HCT116 (cell line): Measurements from ENCODE around the gene RIN1. TPM values are rescaled to one million over a fixed set of nuclear protein-coding genes. Genes with fewer than 3 reads are reported as not detected.

Source experiments
- ATAC-seq: fragments of 200-7000 bp; cut with Tn5 transposase; 2 replicates; pipeline ENCODE4 v1.9.1; 2020; ENCODE audit warnings: mild to moderate bottlenecking, moderate library complexity
- BruUV-seq: library from RNA; stranded (reverse); fragments of 400-500 nt; replicated peaks from 2 replicates; lab custom pipeline; 2021; lab: Mats Ljungman, UMichigan
- CTCF ChIA-PET: fragments of 300-600 bp; sonication (Branson Sonifier 250); formaldehyde crosslinking; loops from one replicate; lab custom pipeline; 2021; ENCODE audit warnings: antibody characterized with exemption; lab: Charles Lee
- POLR2A ChIA-PET: fragments of 300-600, 350-600 bp; sonication (Branson Sonifier 250); formaldehyde crosslinking; loops from one replicate; lab custom pipeline; 2021; ENCODE audit warnings: antibody characterized with exemption; lab: Charles Lee
- RAD21 ChIA-PET, 2 experiments: fragments of 300-600 bp; sonication (Branson Sonifier 250); formaldehyde crosslinking; loops; one replicate each; lab custom pipeline; 2023; ENCODE audit warnings: low total read pairs in 2 of 2; ENCODE audit not compliant: uncharacterized antibody in 2 of 2, unreplicated experiment in 2 of 2, low non-redundant PET in 1 of 2; lab: Charles Lee
- DNase-seq: peaks from one replicate; pipeline ENCODE4 v3.0.0-alpha.2; 2010; ENCODE audit warnings: low read depth, low spot score
- H2AFZ ChIP-seq: fragments of 200-600 bp; shearing (Covaris generic), sonication (generic); 2 replicates; pipeline ENCODE4 v1.6.1; 2017; ENCODE audit warnings: low read depth, mixed run types, mixed read lengths, antibody characterized with exemption, low read length; ENCODE audit not compliant: poor library complexity, severe bottlenecking
- H3K27ac ChIP-seq: 2 replicates; pipeline ENCODE4 v1.5.1; 2012; ENCODE audit warnings: low read depth, low read length
- H3K27me3 ChIP-seq: fragments of 200-600 bp; sonication (generic); 2 replicates; pipeline ENCODE4 v1.6.1; 2016; ENCODE audit warnings: mixed run types, low read length, mixed read lengths; ENCODE audit not compliant: insufficient read depth
- H3K36me3 ChIP-seq, 2 experiments: fragments of 200-500 bp in 1 of 2; fragments of 200-600 bp in 1 of 2; sonication (Bioruptor generic) in 1 of 2; sonication (generic) in 1 of 2; 2 replicates each; pipeline versions ENCODE4 v1.5.1 to v1.6.1; 2014 to 2016; ENCODE audit warnings: low read length in 2 of 2, inconsistent platforms in 1 of 2, mixed read lengths in 1 of 2, mixed run types in 1 of 2; ENCODE audit not compliant: insufficient read depth in 2 of 2, control insufficient read depth in 1 of 2
- H3K4me1 ChIP-seq, 2 experiments: fragments of 200-600 bp in 1 of 2; sonication (generic) in 1 of 2; 2 replicates each; pipeline versions ENCODE4 v1.5.1 to v1.6.1; 2012 to 2017; ENCODE audit warnings: low read length in 2 of 2, inconsistent platforms in 1 of 2, mild to moderate bottlenecking in 1 of 2, mixed read lengths in 1 of 2, mixed run types in 1 of 2, moderate library complexity in 1 of 2; ENCODE audit not compliant: insufficient read depth in 2 of 2, control insufficient read depth in 1 of 2
- H3K4me2 ChIP-seq: fragments of 200-600 bp; sonication (generic); 2 replicates; pipeline ENCODE4 v1.6.1; 2017; ENCODE audit warnings: mixed run types, low read length, mixed read lengths
- H3K4me3 ChIP-seq, 2 experiments: fragments of 200-600 bp in 1 of 2; sonication (generic) in 1 of 2; replicated peaks in 1 of 2; 2 replicates each; pipeline ENCODE4 v1.5.1; 2011 to 2016; ENCODE audit warnings: low read length in 2 of 2, control low read depth in 1 of 2, low read depth in 1 of 2, mild to moderate bottlenecking in 1 of 2, mixed read lengths in 1 of 2, mixed run types in 1 of 2
- H3K79me2 ChIP-seq: fragments of 200-600 bp; sonication (generic); 2 replicates; pipeline ENCODE4 v1.6.1; 2017; ENCODE audit warnings: mild to moderate bottlenecking, mixed run types, low read length, moderate library complexity, mixed read lengths; ENCODE audit not compliant: insufficient read depth
- H3K9ac ChIP-seq: fragments of 200-600 bp; sonication (generic); 2 replicates; pipeline ENCODE4 v1.6.1; 2016; ENCODE audit warnings: low read length, mixed read lengths
- H3K9me2 ChIP-seq: fragments of 200-600 bp; sonication (generic), shearing (Covaris generic); 2 replicates; pipeline ENCODE4 v1.6.1; 2017; ENCODE audit warnings: mixed run types, mild to moderate bottlenecking, moderate library complexity; ENCODE audit not compliant: insufficient read depth
- H3K9me3 ChIP-seq, 2 experiments: fragments of 200-500 bp in 1 of 2; fragments of 200-600 bp in 1 of 2; sonication (Bioruptor generic) in 1 of 2; sonication (generic) in 1 of 2; 2 replicates each; pipeline ENCODE4 v1.6.1; 2014 to 2017; ENCODE audit warnings: low read length in 2 of 2, mixed read lengths in 2 of 2, inconsistent platforms in 1 of 2, low read depth in 1 of 2, mild to moderate bottlenecking in 1 of 2, mixed run types in 1 of 2, moderate library complexity in 1 of 2; ENCODE audit not compliant: control insufficient read depth in 1 of 2, insufficient read depth in 1 of 2
- H4K20me1 ChIP-seq: fragments of 200-600 bp; sonication (generic), shearing (Covaris generic); 2 replicates; pipeline ENCODE4 v1.6.1; 2017; ENCODE audit warnings: mixed run types, mild to moderate bottlenecking, moderate library complexity; ENCODE audit not compliant: insufficient read depth
- ATF3 ChIP-seq: IDR thresholded peaks from 2 replicates; pipeline ENCODE4 v1.6.1; 2012
- MAX ChIP-seq: IDR thresholded peaks from 2 replicates; pipeline ENCODE4 v1.6.1; 2012
- POLR2A ChIP-seq: IDR thresholded peaks from 2 replicates; pipeline ENCODE4 v1.7.0; 2011; ENCODE audit warnings: borderline replicate concordance; ENCODE audit not compliant: insufficient read depth, insufficient read length; ENCODE audit errors: extremely low read depth
- POLR2AphosphoS5 ChIP-seq: IDR thresholded peaks from 2 replicates; pipeline ENCODE4 v1.6.1; 2011; ENCODE audit warnings: mild to moderate bottlenecking, low read depth, low read length, moderate library complexity
- SIN3A ChIP-seq: IDR thresholded peaks from 2 replicates; pipeline ENCODE4 v1.6.1; 2012; ENCODE audit warnings: low read depth
- SRF ChIP-seq: IDR thresholded peaks from 2 replicates; pipeline ENCODE4 v1.6.1; 2012; ENCODE audit warnings: low read depth
- ZNF274 ChIP-seq: fragments of 200-500 bp; sonication (Bioruptor generic); IDR thresholded peaks from 2 replicates; pipeline ENCODE4 v1.6.1; 2014; ENCODE audit warnings: mild to moderate bottlenecking, low read depth, low read length, inconsistent platforms
- intact Hi-C: fragments of 100-400 bp; cut with micrococcal nuclease; formaldehyde crosslinking; loops from 2 replicates; pipeline ENCODE4 v1.10.0; 2022
- total RNA-seq: library from RNA; stranded (reverse); gene quantifications from one replicate; pipeline ENCODE4 v1.2.1, GENCODE V29; 2021; ENCODE audit not compliant: unreplicated experiment
- TF ChIP-seq, protein P1 (sequence below), 3 experiments: fragments of 200-600 bp in 1 of 3; sonication (generic) in 1 of 3; IDR thresholded peaks in 2 of 3; conservative IDR thresholded peaks in 1 of 3; 2 replicates each; pipeline ENCODE4 v1.5.1; 2012 to 2017; ENCODE audit warnings: low read depth in 2 of 3, low read length in 2 of 3, antibody characterized with exemption in 1 of 3, borderline replicate concordance in 1 of 3, control low read depth in 1 of 3, mild to moderate bottlenecking in 1 of 3, mixed read lengths in 1 of 3, mixed run types in 1 of 3, moderate library complexity in 1 of 3; ENCODE audit not compliant: insufficient read depth in 1 of 3

The RIN1 gene
- total RNA-seq, 1 experiment from 2014 or later = 38.7 TPM

- Histone ChIP-seq H3K4me3 (no peak overlapping the region), H3K36me3 (no peaks in the 10 kb centered on the region), H3K4me1 (peaks cover 14 to 44% of the 10 kb centered on the region in 2 experiments), H3K27ac (no peak overlapping the region), H3K9me3 (no peaks in the 10 kb centered on the region), H3K9ac (no peak overlapping the region), H3K79me2 (no peaks in the 10 kb centered on the region), H2AFZ (no peak overlapping the region), H4K20me1 (no peaks in the 10 kb centered on the region), H3K27me3 (no peaks in the 10 kb centered on the region), H3K4me2 (no peak overlapping the region), H3K9me2 (no peaks in the 10 kb centered on the region)
- RAD21 ChIA-PET = no interaction called here
- ATAC-seq (no peak), DNase-seq (no peak)
- CTCF ChIA-PET = interaction anchor here (2.1 kb wide), 1 partner anchor 12 kb away, joined by 9 read pairs; no protein-coding TSS in a partner anchor
- intact Hi-C loops = no loop called here
- TF ChIP-seq ATF3 = no peak
- no peak for TF ChIP-seq POLR2A
- TF ChIP-seq SIN3A = no peak
- no peak for TF ChIP-seq ZNF274
- no peak for TF ChIP-seq MAX
- TF ChIP-seq, protein P1, sequence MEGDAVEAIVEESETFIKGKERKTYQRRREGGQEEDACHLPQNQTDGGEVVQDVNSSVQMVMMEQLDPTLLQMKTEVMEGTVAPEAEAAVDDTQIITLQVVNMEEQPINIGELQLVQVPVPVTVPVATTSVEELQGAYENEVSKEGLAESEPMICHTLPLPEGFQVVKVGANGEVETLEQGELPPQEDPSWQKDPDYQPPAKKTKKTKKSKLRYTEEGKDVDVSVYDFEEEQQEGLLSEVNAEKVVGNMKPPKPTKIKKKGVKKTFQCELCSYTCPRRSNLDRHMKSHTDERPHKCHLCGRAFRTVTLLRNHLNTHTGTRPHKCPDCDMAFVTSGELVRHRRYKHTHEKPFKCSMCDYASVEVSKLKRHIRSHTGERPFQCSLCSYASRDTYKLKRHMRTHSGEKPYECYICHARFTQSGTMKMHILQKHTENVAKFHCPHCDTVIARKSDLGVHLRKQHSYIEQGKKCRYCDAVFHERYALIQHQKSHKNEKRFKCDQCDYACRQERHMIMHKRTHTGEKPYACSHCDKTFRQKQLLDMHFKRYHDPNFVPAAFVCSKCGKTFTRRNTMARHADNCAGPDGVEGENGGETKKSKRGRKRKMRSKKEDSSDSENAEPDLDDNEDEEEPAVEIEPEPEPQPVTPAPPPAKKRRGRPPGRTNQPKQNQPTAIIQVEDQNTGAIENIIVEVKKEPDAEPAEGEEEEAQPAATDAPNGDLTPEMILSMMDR (IDR thresholded peaks at IDR 0.05 in 2 of 3, conservative IDR thresholded peaks at IDR 0.05 in 1 of 3; ENCODE audit: borderline replicate concordance in 1 of 3, insufficient read depth in 1 of 3, low read depth in 2 of 3, low read length in 2 of 3) = no peak
- no peak for TF ChIP-seq POLR2AphosphoS5
- no peak for TF ChIP-seq SRF
- POLR2A ChIA-PET = no interaction called here
- BruUV-seq = no TSS peak
These were observed 12.6 kb downstream of the RIN1 start for GRCh38 chr11:66323684-66324083.
